Spleen (tissue), 7 donors: ENCODE data around the gene KCNQ5.

Source experiments
- CTCF ChIP-seq, 11 experiments: fragments of 200-600 bp in 7 of 11; fragments of 450-650 bp in 4 of 11; sonication (generic) in 4 of 11; IDR thresholded peaks in 8 of 11; conservative IDR thresholded peaks in 3 of 11; 1 replicate in 7 of 11; 2 replicates in 4 of 11; pipeline versions ENCODE4 v1.4.0 to v1.8.0; 2016 to 2021; ENCODE audit warnings: antibody characterized with exemption in 11 of 11, inconsistent platforms in 4 of 11, mild to moderate bottlenecking in 1 of 11
- POLR2A ChIP-seq, 3 donors: fragments of 450-650 bp; IDR thresholded peaks; one replicate each; pipeline ENCODE4 v1.5.1; 2017; ENCODE audit warnings: antibody characterized with exemption in 3 of 3, mild to moderate bottlenecking in 1 of 3
- donor health status: DM: no; HTN: no; CAD: no; lungs with moderate emphysema.
- donor health status: DM: no; HTN: no; CAD: no.
- donor health status: DM: no; HTN: no; CAD: no.

DNA sequence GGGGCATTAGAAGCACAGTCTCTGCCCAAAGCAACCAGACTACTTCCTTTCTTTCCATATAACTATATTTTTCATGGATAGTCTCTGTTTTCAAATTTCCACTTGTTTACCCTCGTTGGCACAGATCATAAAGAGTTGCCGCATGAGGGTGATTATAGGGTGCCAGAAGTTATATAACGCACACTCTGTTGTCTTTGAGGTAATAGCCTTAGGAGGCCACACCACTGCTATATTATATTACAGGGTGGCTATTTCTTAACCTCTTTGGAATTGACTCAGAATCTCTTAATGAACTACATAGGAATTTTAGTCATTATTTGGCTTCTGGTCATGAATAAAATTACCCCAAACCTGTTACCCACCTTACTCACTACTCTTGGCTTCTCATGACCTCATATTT, 43.7 kb downstream of the KCNQ5 start:
- TF ChIP-seq CTCF (IDR thresholded peaks at IDR 0.05 in 8 of 11, conservative IDR thresholded peaks at IDR 0.05 in 3 of 11) (no peak), POLR2A (IDR thresholded peaks at IDR 0.05) (no peak)
